Measurements from ENCODE around the gene AFDN.

AFDN gene

GRCh38 chr6:168016176-168016620 lies 189.5 kb downstream of the AFDN start:
- FAIRE-seq (no peak), DNase-seq (ENCODE audit: insufficient read length, low spot score) (no peak)

- no peak for DNase-seq (ENCODE audit: insufficient read length, low spot score)
- no peak for FAIRE-seq
These were observed 190.2 kb downstream of the AFDN start for GRCh38 chr6:168016721-168017525.

- no peak for FAIRE-seq
- no peak for DNase-seq (ENCODE audit: insufficient read length, low spot score)
These were observed 190.9 kb downstream of the AFDN start for GRCh38 chr6:168017629-168018028.

- no peak for DNase-seq (ENCODE audit: insufficient read length, low spot score)
- no peak for FAIRE-seq
These were observed 192.0 kb downstream of the AFDN start for GRCh38 chr6:168018664-168019063.

DNA sequence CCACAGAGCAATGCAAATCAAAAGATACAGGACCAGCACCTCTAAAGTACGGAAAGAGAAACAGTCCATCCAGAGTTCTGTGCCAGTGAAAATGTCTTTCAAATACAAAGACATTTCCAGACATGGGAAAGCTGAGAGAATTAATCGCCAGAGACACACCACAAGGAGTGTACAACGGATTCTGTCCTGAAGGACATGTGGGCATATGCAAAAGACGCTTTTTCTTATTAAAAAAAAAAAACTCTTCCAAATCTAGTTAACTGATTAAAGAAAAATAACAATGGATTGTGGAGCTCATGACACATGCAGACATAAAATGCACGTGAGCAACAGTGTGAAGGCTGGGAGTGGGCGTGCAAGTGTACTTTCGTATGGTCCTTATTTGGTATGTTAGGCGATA lies 193.5 kb downstream of the AFDN start:
- FAIRE-seq (no peak), DNase-seq (ENCODE audit: insufficient read length, low spot score) (no peak)

DNA sequence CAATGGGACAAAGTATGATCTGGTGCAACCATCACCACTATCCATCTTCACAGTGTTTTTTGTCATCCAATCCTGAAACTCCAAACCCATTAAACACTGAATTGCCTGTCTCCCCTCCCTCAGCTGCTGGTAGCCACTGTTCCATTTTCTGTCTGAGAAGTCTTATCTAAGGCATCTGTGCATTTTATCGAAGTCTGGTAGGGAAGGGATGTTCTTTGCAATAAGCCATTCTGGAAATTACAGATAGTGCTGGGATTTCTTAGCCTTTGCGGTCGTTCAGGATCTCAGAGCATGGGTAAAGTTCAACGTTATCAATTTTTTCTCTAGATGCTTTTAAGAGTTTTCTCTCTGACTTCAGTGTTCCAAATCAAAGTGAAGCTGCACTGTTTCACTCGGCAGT lies 194.9 kb downstream of the AFDN start:
- FAIRE-seq (no peak), DNase-seq (ENCODE audit: insufficient read length, low spot score) (no peak)

Data from GM19239 (cell line).